HepG2 (cell line): Measurements from ENCODE around the gene GMEB2.

Source experiments
- CEBPB ChIP-seq: IDR thresholded peaks from 2 replicates; pipeline ENCODE4 v1.6.1; 2011; ENCODE audit warnings: low read depth, low read length, improper control_type of control experiment, borderline replicate concordance
- DNMT3B ChIP-seq: conservative IDR thresholded peaks from 2 replicates; pipeline ENCODE4 v1.6.1; 2016; ENCODE audit warnings: missing biosample characterization, control low read depth
- PAF1 ChIP-seq: IDR thresholded peaks from 2 replicates; pipeline ENCODE4 v1.6.1; 2016; ENCODE audit warnings: missing genetic modification reagents, missing compliant biosample characterization
- POLR2A ChIP-seq, 2 experiments: IDR thresholded peaks; 2 replicates each; pipeline ENCODE4 v1.6.1; 2011; ENCODE audit warnings: low read depth in 2 of 2, low read length in 2 of 2, mild to moderate bottlenecking in 1 of 2, moderate library complexity in 1 of 2; ENCODE audit not compliant: insufficient read depth in 1 of 2
- RAD21 ChIP-seq: fragments of 450-650 bp; formaldehyde crosslinking; IDR thresholded peaks from 2 replicates; pipeline ENCODE4 v1.5.0; 2020; ENCODE audit warnings: mild to moderate bottlenecking
- SALL2 ChIP-seq: sonication (generic); formaldehyde crosslinking; IDR thresholded peaks from 2 replicates; pipeline ENCODE4 v1.8.1; 2023; ENCODE audit warnings: mild to moderate bottlenecking, missing genetic modification reagents, inconsistent platforms
- STAG1 ChIP-seq: sonication (generic); formaldehyde crosslinking; IDR thresholded peaks from 2 replicates; pipeline ENCODE4 v1.4.0; 2020; ENCODE audit warnings: missing genetic modification reagents
- TARDBP ChIP-seq: sonication (generic); formaldehyde crosslinking; IDR thresholded peaks from 2 replicates; pipeline ENCODE4 v1.8.0; 2022; ENCODE audit warnings: mild to moderate bottlenecking, missing genetic modification reagents
- TF ChIP-seq, protein P1 (sequence below), 2 experiments: IDR thresholded peaks; 2 replicates each; pipeline ENCODE4 v1.6.1; 2011 to 2012; ENCODE audit warnings: low read length in 2 of 2, borderline replicate concordance in 1 of 2, low read depth in 1 of 2, mild to moderate bottlenecking in 1 of 2, moderate library complexity in 1 of 2

GRCh38 chr20:63635431-63636141 is 8.7 kb upstream of the GMEB2 start:
- TF ChIP-seq POLR2A (IDR thresholded peaks at IDR 0.05; ENCODE audit: insufficient read depth in 1 of 2, low read depth in 2 of 2, low read length in 2 of 2): no peak
- TF ChIP-seq RAD21 (CRISPR knock-in tag): no peak
- no peak for TF ChIP-seq PAF1 (CRISPR knock-in tag)
- no peak for TF ChIP-seq CEBPB
- TF ChIP-seq, protein P1, sequence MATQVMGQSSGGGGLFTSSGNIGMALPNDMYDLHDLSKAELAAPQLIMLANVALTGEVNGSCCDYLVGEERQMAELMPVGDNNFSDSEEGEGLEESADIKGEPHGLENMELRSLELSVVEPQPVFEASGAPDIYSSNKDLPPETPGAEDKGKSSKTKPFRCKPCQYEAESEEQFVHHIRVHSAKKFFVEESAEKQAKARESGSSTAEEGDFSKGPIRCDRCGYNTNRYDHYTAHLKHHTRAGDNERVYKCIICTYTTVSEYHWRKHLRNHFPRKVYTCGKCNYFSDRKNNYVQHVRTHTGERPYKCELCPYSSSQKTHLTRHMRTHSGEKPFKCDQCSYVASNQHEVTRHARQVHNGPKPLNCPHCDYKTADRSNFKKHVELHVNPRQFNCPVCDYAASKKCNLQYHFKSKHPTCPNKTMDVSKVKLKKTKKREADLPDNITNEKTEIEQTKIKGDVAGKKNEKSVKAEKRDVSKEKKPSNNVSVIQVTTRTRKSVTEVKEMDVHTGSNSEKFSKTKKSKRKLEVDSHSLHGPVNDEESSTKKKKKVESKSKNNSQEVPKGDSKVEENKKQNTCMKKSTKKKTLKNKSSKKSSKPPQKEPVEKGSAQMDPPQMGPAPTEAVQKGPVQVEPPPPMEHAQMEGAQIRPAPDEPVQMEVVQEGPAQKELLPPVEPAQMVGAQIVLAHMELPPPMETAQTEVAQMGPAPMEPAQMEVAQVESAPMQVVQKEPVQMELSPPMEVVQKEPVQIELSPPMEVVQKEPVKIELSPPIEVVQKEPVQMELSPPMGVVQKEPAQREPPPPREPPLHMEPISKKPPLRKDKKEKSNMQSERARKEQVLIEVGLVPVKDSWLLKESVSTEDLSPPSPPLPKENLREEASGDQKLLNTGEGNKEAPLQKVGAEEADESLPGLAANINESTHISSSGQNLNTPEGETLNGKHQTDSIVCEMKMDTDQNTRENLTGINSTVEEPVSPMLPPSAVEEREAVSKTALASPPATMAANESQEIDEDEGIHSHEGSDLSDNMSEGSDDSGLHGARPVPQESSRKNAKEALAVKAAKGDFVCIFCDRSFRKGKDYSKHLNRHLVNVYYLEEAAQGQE (IDR thresholded peaks at IDR 0.05; ENCODE audit: borderline replicate concordance in 1 of 2, low read depth in 1 of 2, low read length in 2 of 2): no peak
- TF ChIP-seq TARDBP (CRISPR knock-in tag): no peak
- no peak for TF ChIP-seq SALL2 (CRISPR knock-in tag)
- no peak for TF ChIP-seq STAG1
- TF ChIP-seq DNMT3B: no peak
